Measurements from ENCODE around the gene COL6A2. TPM values are rescaled to one million over a fixed set of nuclear protein-coding genes. Genes with fewer than 3 reads are reported as not detected.
A peak's percentile ranks its signal among the peaks of the same experiment; 100 is the strongest.

Gene COL6A2
- total and polyA plus RNA-seq, 2 of the 4 experiments (the other 2 are of a cell fraction), result 208 to 1,065 TPM

- H3K4me3 ChIP-seq (ENCODE audit: insufficient read depth, low read depth, low read length), result no peak overlapping the region
- no peak overlapping the region for H3K14ac ChIP-seq (replicated peaks; ENCODE audit: low read depth, low read length)
- POLR2A ChIA-PET (ENCODE audit: unreplicated experiment), result no interaction called here
- H3K9ac ChIP-seq (ENCODE audit: low read depth, low read length), result no peak overlapping the region
- TF ChIP-seq MAFK (IDR thresholded peaks at IDR 0.05; ENCODE audit: low read depth, low read length) (no peak), SMC3 (IDR thresholded peaks at IDR 0.05; ENCODE audit: low read depth, low read length) (no peak), RAD21 (IDR thresholded peaks at IDR 0.05; ENCODE audit: low read length) (no peak), NFE2L2 (IDR thresholded peaks at IDR 0.05; ENCODE audit: low read depth, low read length) (no peak), MAZ (IDR thresholded peaks at IDR 0.05; ENCODE audit: borderline replicate concordance, low read depth, low read length) (no peak), RCOR1 (IDR thresholded peaks at IDR 0.05; ENCODE audit: insufficient replicate concordance, low read length) (no peak), USF2 (IDR thresholded peaks at IDR 0.05; ENCODE audit: low read depth, low read length) (no peak), BHLHE40 (IDR thresholded peaks at IDR 0.05; ENCODE audit: low read depth, low read length) (no peak), CHD1 (IDR thresholded peaks at IDR 0.05; ENCODE audit: low read depth, low read length) (no peak), RFX5 (IDR thresholded peaks at IDR 0.05; ENCODE audit: low read depth, low read length) (no peak), CEBPB (IDR thresholded peaks at IDR 0.05; ENCODE audit: low read depth, low read length) (no peak), FOS (IDR thresholded peaks at IDR 0.05; ENCODE audit: low read depth, low read length) (no peak), MXI1 (IDR thresholded peaks at IDR 0.05; ENCODE audit: borderline replicate concordance, low read depth, low read length) (no peak), CTCF (conservative IDR thresholded peaks at IDR 0.05; ENCODE audit: low read depth, low read length) (no peak), POLR2A (IDR thresholded peaks at IDR 0.05; ENCODE audit: low read depth, low read length) (no peak)
- TF ChIP-seq, protein P1, sequence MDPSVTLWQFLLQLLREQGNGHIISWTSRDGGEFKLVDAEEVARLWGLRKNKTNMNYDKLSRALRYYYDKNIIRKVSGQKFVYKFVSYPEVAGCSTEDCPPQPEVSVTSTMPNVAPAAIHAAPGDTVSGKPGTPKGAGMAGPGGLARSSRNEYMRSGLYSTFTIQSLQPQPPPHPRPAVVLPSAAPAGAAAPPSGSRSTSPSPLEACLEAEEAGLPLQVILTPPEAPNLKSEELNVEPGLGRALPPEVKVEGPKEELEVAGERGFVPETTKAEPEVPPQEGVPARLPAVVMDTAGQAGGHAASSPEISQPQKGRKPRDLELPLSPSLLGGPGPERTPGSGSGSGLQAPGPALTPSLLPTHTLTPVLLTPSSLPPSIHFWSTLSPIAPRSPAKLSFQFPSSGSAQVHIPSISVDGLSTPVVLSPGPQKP (IDR thresholded peaks at IDR 0.05; ENCODE audit: borderline replicate concordance, low read depth, low read length), result no peak
- 92% methylated on average over 7 of the region's 13 CpGs; no CpG with 5 or more reads in 1 of the 2 experiments for WGBS, 2 experiments (ENCODE audit: extremely low coverage in 2 of 2, insufficient read length in 1 of 2)
- H3K36me3 ChIP-seq (ENCODE audit: control insufficient read depth, insufficient read depth, low read length), result no peaks in the 10 kb centered on the region
- no peaks in the 10 kb centered on the region for H3K27me3 ChIP-seq (ENCODE audit: control insufficient read depth, insufficient read depth, low read length)
- H3K79me1 ChIP-seq (ENCODE audit: low read depth in 1 of 2, low read length in 2 of 2), result peaks cover 0 to 12% of the 10 kb centered on the region in 2 experiments; a peak in 2 of 4 replicates
- H3K18ac ChIP-seq (ENCODE audit: low read depth, low read length), result no peak overlapping the region
- H4K20me1 ChIP-seq (ENCODE audit: insufficient read depth, low read length), result no peaks in the 10 kb centered on the region
- peaks cover 3% of the 10 kb centered on the region for H3K9me3 ChIP-seq (ENCODE audit: control insufficient read depth, insufficient read depth, low read length)
- no TSS peak for BruUV-seq (replicated peaks)
- intact Hi-C loops (cut with micrococcal nuclease) (no loop called here), dilution Hi-C loops (cut with HindIII; ENCODE audit: low sequenced_read_pairs, unreplicated experiment) (no loop called here), in situ Hi-C loops (cut with MboI; ENCODE audit: low sequenced_read_pairs) (no loop called here)
- peak overlapping the region; percentile 44 for H2AK9ac ChIP-seq (replicated peaks; ENCODE audit: low read depth, low read length, poor library complexity)
- H4K91ac ChIP-seq (ENCODE audit: insufficient read depth, low read depth, low read length), result no peak overlapping the region; the same call in 1 of the 2 replicates
- ATAC-seq (ENCODE audit: low read depth), result no peak
- no peak overlapping the region for H3K4me2 ChIP-seq (ENCODE audit: low read depth, low read length)
- H3K23ac ChIP-seq (ENCODE audit: low read depth, low read length), result no peak overlapping the region
- no peak overlapping the region for H4K5ac ChIP-seq (ENCODE audit: low read depth, low read length)
- H3K9me1 ChIP-seq (ENCODE audit: insufficient read depth, low read length), result peaks cover 15% of the 10 kb centered on the region
- no peak overlapping the region for H2AFZ ChIP-seq (replicated peaks; ENCODE audit: low read length, poor library complexity)
- H2AK5ac ChIP-seq (ENCODE audit: low read depth, low read length), result peak overlapping the region; percentile 24; the same call in 1 of the 2 replicates
- no peak for DNase-seq
- no peak overlapping the region for H3K4ac ChIP-seq (ENCODE audit: low read depth, low read length)
- H2BK5ac ChIP-seq (ENCODE audit: low read depth, low read length, poor library complexity, severe bottlenecking), result no peak overlapping the region
- H2BK20ac ChIP-seq (ENCODE audit: low read depth, low read length), result no peak overlapping the region
- no peak overlapping the region; the same call in 2 of the 3 replicates for H2BK15ac ChIP-seq (ENCODE audit: low read depth, low read length)
- peak overlapping the region; percentile 10 for H2BK120ac ChIP-seq (ENCODE audit: low read depth, low read length)
- H3K56ac ChIP-seq (ENCODE audit: extremely low read depth, insufficient read depth, low read length), result no peak overlapping the region
- H3K4me1 ChIP-seq (ENCODE audit: control insufficient read depth, insufficient read depth, low read length), result peaks cover 17% of the 10 kb centered on the region
- H4K8ac ChIP-seq (ENCODE audit: low read depth in 2 of 2, low read length in 2 of 2), result no peak overlapping the region
- no peak overlapping the region for H3K27ac ChIP-seq (ENCODE audit: insufficient read depth, low read length)
- CTCF ChIA-PET, result no interaction called here
Observed at GRCh38 chr21:46071082-46071481, 26.8 kb upstream of the COL6A2 start.
